Measurements from ENCODE around the gene SRY. TPM values are rescaled to one million over a fixed set of nuclear protein-coding genes. Genes with fewer than 3 reads are reported as not detected.

SRY gene
- polyA plus RNA-seq (2012; rRNA removed) = not detected in 2 replicates
- not detected in 2 replicates for polyA plus RNA-seq (2012; cell fraction: cytosol; rRNA removed)
- polyA plus RNA-seq (2012; cell fraction: nucleus; rRNA removed) = not detected in 2 replicates

DNA sequence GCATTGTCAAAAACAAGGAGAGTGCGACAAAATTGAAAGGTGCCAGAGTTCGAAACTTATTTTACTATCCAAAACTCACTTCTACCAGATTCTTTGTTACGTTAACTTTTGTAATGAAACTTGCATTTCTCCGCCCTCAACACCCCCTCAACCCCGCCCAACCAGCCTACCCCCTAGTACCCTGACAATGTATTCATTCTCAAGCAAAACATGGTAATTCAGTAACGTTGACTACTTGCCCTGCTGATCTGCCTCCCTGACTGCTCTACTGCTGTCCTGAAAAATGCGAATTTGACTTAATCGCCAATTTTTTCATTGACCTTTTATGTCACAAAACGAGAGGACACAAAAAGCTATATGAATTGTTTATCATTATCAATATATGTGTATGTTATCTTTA lies at the start of gene SRY:
Gene SRY, minus strand, starts transcription at position 83 of the 400 bp plus-strand sequence. Its CDS starts 79 bp downstream, at position 4.
- H3K9me3 ChIP-seq = no peaks in the 10 kb centered on the region
- H3K4me3 ChIP-seq (ENCODE audit: low read depth in 2 of 2, low read length in 1 of 2) = no peak within 1 kb of the TSS
- no peak for DNase-seq
- no peaks in the 10 kb centered on the region for H3K36me3 ChIP-seq (replicated peaks in 1 of 2; ENCODE audit: control insufficient read depth in 1 of 2, insufficient read depth in 2 of 2, low read length in 1 of 2)
- H3K4me1 ChIP-seq (ENCODE audit: control insufficient read depth in 1 of 2, insufficient read depth in 2 of 2, low read depth in 1 of 2, low read length in 1 of 2) = no peaks in the 10 kb centered on the region
- TF ChIP-seq, protein P1, sequence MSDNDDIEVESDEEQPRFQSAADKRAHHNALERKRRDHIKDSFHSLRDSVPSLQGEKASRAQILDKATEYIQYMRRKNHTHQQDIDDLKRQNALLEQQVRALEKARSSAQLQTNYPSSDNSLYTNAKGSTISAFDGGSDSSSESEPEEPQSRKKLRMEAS (IDR thresholded peaks at IDR 0.05; ENCODE audit: low read depth) = no peak
- no peak for TF ChIP-seq POLR2AphosphoS5 (IDR thresholded peaks at IDR 0.05; ENCODE audit: low read depth, low read length)
- no CpG with 5 or more reads among the region's 9 CpGs for WGBS (ENCODE audit: low lambda C conversion rate)
- H3K79me2 ChIP-seq (ENCODE audit: insufficient read depth) = no peaks in the 10 kb centered on the region
- H4K20me1 ChIP-seq (ENCODE audit: insufficient read depth) = no peaks in the 10 kb centered on the region
- H3K27me3 ChIP-seq (ENCODE audit: insufficient read depth) = no peaks in the 10 kb centered on the region
- H2AFZ ChIP-seq (ENCODE audit: low read depth) = no peak within 1 kb of the TSS
- H3K9me2 ChIP-seq = no peaks in the 10 kb centered on the region
- H3K27ac ChIP-seq (ENCODE audit: low read depth in 2 of 2, low read length in 1 of 2) = no peak within 1 kb of the TSS
- no peak within 1 kb of the TSS for H3K9ac ChIP-seq
- no peaks in the 10 kb centered on the region for H3F3A ChIP-seq (replicated peaks; ENCODE audit: insufficient read depth)
- ChIA-PET POLR2A (no interaction called here), CTCF (no interaction called here)
- no peak within 1 kb of the TSS for H3K4me2 ChIP-seq

DNA sequence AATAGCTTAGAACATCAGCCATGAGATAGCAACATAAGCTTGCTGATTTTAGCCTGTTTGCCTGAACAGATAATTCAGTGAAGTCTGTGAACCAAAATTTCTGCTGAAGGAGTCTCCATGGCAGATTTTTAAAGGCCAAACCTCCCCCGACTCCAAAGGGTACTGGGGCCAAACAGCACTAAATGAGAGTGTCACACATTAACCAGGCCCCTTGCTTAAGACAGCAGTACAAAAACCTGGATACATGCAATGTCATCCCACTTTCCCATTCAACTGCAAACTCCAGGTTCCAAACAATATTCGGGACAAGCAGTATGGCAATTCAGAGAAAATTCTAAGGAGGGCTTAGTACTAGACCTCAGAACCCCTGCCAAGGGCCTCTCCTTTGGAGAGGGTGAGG lies 49.6 kb upstream of the SRY start:
- H3K9me2 ChIP-seq = no peaks in the 10 kb centered on the region
- CTCF ChIA-PET = no interaction called here
- no CpG with 5 or more reads among the region's 2 CpGs for WGBS (ENCODE audit: low lambda C conversion rate)

More for the DNA sequence above, 49.6 kb upstream of the SRY start:
- H3F3A ChIP-seq (replicated peaks; ENCODE audit: insufficient read depth) = no peaks in the 10 kb centered on the region
- no peaks in the 10 kb centered on the region for H3K36me3 ChIP-seq (replicated peaks in 1 of 2; ENCODE audit: control insufficient read depth in 1 of 2, insufficient read depth in 2 of 2, low read length in 1 of 2)
- no peak for DNase-seq
- TF ChIP-seq, protein P1 (IDR thresholded peaks at IDR 0.05; ENCODE audit: low read depth) = no peak
- TF ChIP-seq ELF1 (IDR thresholded peaks at IDR 0.05) (no peak), POLR2AphosphoS5 (IDR thresholded peaks at IDR 0.05; ENCODE audit: low read depth, low read length) (no peak), RXRA (IDR thresholded peaks at IDR 0.05; ENCODE audit: borderline replicate concordance, low read depth) (no peak), SMC3 (IDR thresholded peaks at IDR 0.05; ENCODE audit: low read depth, low read length) (no peak), EZH2phosphoT487 (IDR thresholded peaks at IDR 0.05; ENCODE audit: borderline replicate concordance, low read depth) (no peak), MXI1 (IDR thresholded peaks at IDR 0.05; ENCODE audit: low read depth, low read length) (no peak), TEAD4 (IDR thresholded peaks at IDR 0.05; ENCODE audit: borderline replicate concordance, insufficient read depth) (no peak), CHD2 (IDR thresholded peaks at IDR 0.05; ENCODE audit: low read length, partially characterized antibody) (no peak), YY1 (IDR thresholded peaks at IDR 0.05; ENCODE audit: low read depth) (no peak), FOXJ3 (CRISPR knock-in tag; IDR thresholded peaks at IDR 0.05) (no peak), GABPA (IDR thresholded peaks at IDR 0.05; ENCODE audit: low read depth) (no peak)
- TF ChIP-seq, protein P2, sequence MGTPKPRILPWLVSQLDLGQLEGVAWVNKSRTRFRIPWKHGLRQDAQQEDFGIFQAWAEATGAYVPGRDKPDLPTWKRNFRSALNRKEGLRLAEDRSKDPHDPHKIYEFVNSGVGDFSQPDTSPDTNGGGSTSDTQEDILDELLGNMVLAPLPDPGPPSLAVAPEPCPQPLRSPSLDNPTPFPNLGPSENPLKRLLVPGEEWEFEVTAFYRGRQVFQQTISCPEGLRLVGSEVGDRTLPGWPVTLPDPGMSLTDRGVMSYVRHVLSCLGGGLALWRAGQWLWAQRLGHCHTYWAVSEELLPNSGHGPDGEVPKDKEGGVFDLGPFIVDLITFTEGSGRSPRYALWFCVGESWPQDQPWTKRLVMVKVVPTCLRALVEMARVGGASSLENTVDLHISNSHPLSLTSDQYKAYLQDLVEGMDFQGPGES (IDR thresholded peaks at IDR 0.05; ENCODE audit: low read depth, low read length) = no peak
- TF ChIP-seq, protein P3, sequence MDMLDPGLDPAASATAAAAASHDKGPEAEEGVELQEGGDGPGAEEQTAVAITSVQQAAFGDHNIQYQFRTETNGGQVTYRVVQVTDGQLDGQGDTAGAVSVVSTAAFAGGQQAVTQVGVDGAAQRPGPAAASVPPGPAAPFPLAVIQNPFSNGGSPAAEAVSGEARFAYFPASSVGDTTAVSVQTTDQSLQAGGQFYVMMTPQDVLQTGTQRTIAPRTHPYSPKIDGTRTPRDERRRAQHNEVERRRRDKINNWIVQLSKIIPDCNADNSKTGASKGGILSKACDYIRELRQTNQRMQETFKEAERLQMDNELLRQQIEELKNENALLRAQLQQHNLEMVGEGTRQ (IDR thresholded peaks at IDR 0.05; ENCODE audit: borderline replicate concordance, low read depth, low read length) = no peak
- TF ChIP-seq, protein P4, sequence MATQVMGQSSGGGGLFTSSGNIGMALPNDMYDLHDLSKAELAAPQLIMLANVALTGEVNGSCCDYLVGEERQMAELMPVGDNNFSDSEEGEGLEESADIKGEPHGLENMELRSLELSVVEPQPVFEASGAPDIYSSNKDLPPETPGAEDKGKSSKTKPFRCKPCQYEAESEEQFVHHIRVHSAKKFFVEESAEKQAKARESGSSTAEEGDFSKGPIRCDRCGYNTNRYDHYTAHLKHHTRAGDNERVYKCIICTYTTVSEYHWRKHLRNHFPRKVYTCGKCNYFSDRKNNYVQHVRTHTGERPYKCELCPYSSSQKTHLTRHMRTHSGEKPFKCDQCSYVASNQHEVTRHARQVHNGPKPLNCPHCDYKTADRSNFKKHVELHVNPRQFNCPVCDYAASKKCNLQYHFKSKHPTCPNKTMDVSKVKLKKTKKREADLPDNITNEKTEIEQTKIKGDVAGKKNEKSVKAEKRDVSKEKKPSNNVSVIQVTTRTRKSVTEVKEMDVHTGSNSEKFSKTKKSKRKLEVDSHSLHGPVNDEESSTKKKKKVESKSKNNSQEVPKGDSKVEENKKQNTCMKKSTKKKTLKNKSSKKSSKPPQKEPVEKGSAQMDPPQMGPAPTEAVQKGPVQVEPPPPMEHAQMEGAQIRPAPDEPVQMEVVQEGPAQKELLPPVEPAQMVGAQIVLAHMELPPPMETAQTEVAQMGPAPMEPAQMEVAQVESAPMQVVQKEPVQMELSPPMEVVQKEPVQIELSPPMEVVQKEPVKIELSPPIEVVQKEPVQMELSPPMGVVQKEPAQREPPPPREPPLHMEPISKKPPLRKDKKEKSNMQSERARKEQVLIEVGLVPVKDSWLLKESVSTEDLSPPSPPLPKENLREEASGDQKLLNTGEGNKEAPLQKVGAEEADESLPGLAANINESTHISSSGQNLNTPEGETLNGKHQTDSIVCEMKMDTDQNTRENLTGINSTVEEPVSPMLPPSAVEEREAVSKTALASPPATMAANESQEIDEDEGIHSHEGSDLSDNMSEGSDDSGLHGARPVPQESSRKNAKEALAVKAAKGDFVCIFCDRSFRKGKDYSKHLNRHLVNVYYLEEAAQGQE (IDR thresholded peaks at IDR 0.05; ENCODE audit: low read depth, low read length) = no peak
- no peaks in the 10 kb centered on the region for H4K20me1 ChIP-seq (ENCODE audit: insufficient read depth)
- no peak overlapping the region for H3K27ac ChIP-seq (ENCODE audit: low read depth in 2 of 2, low read length in 1 of 2)
- POLR2A ChIA-PET = no interaction called here
- H3K4me1 ChIP-seq (ENCODE audit: control insufficient read depth in 1 of 2, insufficient read depth in 2 of 2, low read depth in 1 of 2, low read length in 1 of 2) = no peaks in the 10 kb centered on the region
- no peaks in the 10 kb centered on the region for H3K9me3 ChIP-seq
- no peaks in the 10 kb centered on the region for H3K79me2 ChIP-seq (ENCODE audit: insufficient read depth)
- H3K4me2 ChIP-seq = no peak overlapping the region
- H3K4me3 ChIP-seq (ENCODE audit: low read depth in 2 of 2, low read length in 1 of 2) = no peak overlapping the region
- H3K27me3 ChIP-seq (ENCODE audit: insufficient read depth) = no peaks in the 10 kb centered on the region
- no peak overlapping the region for H2AFZ ChIP-seq (ENCODE audit: low read depth)
- H3K9ac ChIP-seq = no peak overlapping the region
